Karpas-422 (cell line): Measurements from ENCODE around the gene ZNF362. TPM values are rescaled to one million over a fixed set of nuclear protein-coding genes. Genes with fewer than 3 reads are reported as not detected.

Experiments
- DNase-seq: peaks from one replicate; pipeline ENCODE4 v3.0.0-alpha.2; 2015
- H2AFZ ChIP-seq: fragments of 200-600 bp; sonication (generic); 2 replicates; pipeline ENCODE4 v1.6.1; 2014; ENCODE audit warnings: antibody characterized with exemption, low read length, mixed read lengths
- H3K27ac ChIP-seq: fragments of 200-600 bp; sonication (generic); 2 replicates; pipeline ENCODE4 v1.5.1; 2014; ENCODE audit warnings: mild to moderate bottlenecking, low read length, moderate library complexity
- H3K27me3 ChIP-seq: fragments of 200-600 bp; sonication (generic); 2 replicates; pipeline ENCODE4 v1.6.1; 2014; ENCODE audit warnings: low read length, mixed read lengths
- H3K36me3 ChIP-seq: fragments of 200-600 bp; sonication (generic); 2 replicates; pipeline ENCODE4 v1.6.1; 2014; ENCODE audit warnings: low read length, mixed read lengths; ENCODE audit not compliant: insufficient read depth
- H3K4me1 ChIP-seq: fragments of 200-600 bp; sonication (generic); 2 replicates; pipeline ENCODE4 v1.6.1; 2014; ENCODE audit warnings: mild to moderate bottlenecking, low read length, mixed read lengths
- H3K4me2 ChIP-seq: fragments of 200-600 bp; sonication (generic); 2 replicates; pipeline ENCODE4 v1.6.1; 2014; ENCODE audit warnings: low read length, low read depth, mild to moderate bottlenecking; ENCODE audit not compliant: poor library complexity, severe bottlenecking
- H3K4me3 ChIP-seq: fragments of 200-600 bp; sonication (generic); 2 replicates; pipeline ENCODE4 v1.5.1; 2014; ENCODE audit warnings: mild to moderate bottlenecking, antibody characterized with exemption, low read length, mixed read lengths
- H3K79me2 ChIP-seq: fragments of 200-600 bp; sonication (generic); 2 replicates; pipeline ENCODE4 v1.6.1; 2014; ENCODE audit warnings: mild to moderate bottlenecking, low read length, mixed read lengths
- H3K9ac ChIP-seq: fragments of 200-600 bp; sonication (generic); 2 replicates; pipeline ENCODE4 v1.6.0; 2014; ENCODE audit warnings: low read length
- H3K9me2 ChIP-seq: fragments of 200-600 bp; sonication (generic), shearing (Covaris generic); replicated peaks from 2 replicates; pipeline ENCODE4 v1.6.0; 2014; ENCODE audit warnings: mild to moderate bottlenecking, low read length, moderate library complexity; ENCODE audit not compliant: insufficient read depth
- H3K9me3 ChIP-seq: fragments of 300-700, 200-600 bp; sonication (generic); 2 replicates; pipeline ENCODE4 v1.6.1; 2014; ENCODE audit warnings: low read length, mixed read lengths
- H4K20me1 ChIP-seq: fragments of 200-600 bp; sonication (generic); 2 replicates; pipeline ENCODE4 v1.6.1; 2014; ENCODE audit warnings: mild to moderate bottlenecking, antibody characterized with exemption, low read length, low read depth; ENCODE audit not compliant: insufficient read depth
- total RNA-seq: library from RNA; depleted of rRNA; stranded (reverse); fragments of >200 nt; shearing (Covaris generic); gene quantifications from 2 replicates; pipeline ENCODE4 v1.2.3, GENCODE V29; 2014; ENCODE audit warnings: low replicate concordance

The ZNF362 gene
- total RNA-seq, 1 experiment from 2014 or later = 16.7 TPM

DNA sequence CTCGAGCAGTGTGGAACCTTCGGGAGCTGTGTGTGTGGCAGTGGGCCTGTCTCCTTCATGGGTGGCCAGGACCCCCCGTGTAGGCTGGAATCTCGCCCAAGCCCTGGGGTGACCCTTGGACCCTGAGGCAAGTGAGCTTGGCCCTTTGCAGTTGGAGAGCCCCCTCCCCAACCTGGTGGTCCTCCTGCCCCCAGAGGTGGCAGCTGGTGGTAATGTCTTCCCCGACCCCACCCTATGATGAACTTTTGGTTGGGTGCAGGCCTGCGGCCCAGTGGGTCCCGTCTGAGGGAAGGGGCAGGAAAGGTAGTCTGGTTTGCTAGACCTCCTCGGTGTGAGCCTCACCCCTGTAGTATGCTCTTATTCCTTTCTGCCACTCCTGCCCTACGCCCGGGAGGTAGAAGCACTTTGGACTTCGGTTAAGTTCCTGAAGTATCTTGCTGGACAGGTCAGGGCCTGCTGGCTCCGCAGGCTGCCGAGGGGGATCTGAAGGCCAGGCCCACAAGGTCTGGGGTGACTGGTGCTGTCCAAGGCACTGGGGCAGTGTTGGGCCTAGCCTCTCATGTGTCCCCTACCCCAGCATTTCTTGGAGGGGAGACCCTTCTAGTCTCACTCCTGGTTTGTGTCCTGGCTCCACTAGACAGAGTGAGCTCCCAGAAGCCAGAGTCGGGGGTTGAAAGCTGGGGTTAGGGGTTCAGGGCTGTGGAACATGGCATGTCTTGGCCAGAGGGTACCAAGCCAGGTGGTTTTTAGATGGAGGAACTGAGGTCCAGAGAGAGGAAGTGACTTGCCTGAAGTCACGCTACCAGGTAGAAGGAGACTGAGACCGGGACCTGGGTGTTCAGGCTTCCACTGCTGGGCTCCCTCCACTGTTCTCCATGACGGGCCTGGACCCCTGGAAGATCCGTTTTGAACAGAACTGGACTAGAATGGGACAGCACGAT is 1.8 kb downstream of the ZNF362 start:
- Histone ChIP-seq H3K4me1 (peaks cover 29% of the 10 kb centered on the region), H3K79me2 (peaks cover 25% of the 10 kb centered on the region), H2AFZ (no peak overlapping the region), H3K9ac (peak overlapping the region; percentile 77), H3K4me2 (peak overlapping the region; percentile 86), H4K20me1 (peaks cover 7% of the 10 kb centered on the region; the same call in 1 of the 2 replicates), H3K4me3 (peak overlapping the region; percentile 69), H3K27ac (peak overlapping the region; percentile 82), H3K36me3 (no peaks in the 10 kb centered on the region), H3K9me2 (no peaks in the 10 kb centered on the region), H3K27me3 (no peaks in the 10 kb centered on the region), H3K9me3 (no peaks in the 10 kb centered on the region)
- peak; percentile 53 for DNase-seq

DNA sequence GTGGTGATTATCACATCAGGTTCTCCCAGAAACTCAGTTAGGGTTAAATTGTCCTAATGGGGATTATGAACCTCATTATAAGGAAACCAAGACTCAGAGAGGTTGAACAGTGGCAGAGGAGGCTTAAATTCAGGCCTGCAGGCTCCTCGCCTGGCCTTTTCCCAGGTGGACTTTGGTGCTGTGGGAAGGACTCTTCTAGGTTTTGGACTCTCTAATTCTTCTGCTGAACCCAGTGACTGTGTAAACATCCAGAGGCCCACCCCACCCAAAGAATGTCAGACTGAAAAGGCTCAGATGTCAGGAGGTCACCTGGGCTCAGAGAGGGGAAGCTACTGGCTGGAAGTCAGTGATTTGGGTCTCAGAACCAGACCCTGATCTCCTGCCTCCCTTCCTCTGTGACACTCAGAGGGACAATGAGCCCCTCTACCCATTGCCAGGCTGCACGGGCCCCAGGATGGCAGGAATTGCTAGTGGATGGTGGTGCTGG is 2.5 kb downstream of the ZNF362 start:
- peaks cover 26% of the 10 kb centered on the region for H3K79me2 ChIP-seq
- no peaks in the 10 kb centered on the region for H3K9me2 ChIP-seq
- H3K4me3 ChIP-seq = no peak overlapping the region
- DNase-seq = no peak
- no peak overlapping the region for H3K27ac ChIP-seq
- peaks cover 29% of the 10 kb centered on the region for H3K4me1 ChIP-seq
- H3K27me3 ChIP-seq = no peaks in the 10 kb centered on the region
- H4K20me1 ChIP-seq = peaks cover 7% of the 10 kb centered on the region; the same call in 1 of the 2 replicates
- no peak overlapping the region for H3K9ac ChIP-seq
- H3K9me3 ChIP-seq = no peaks in the 10 kb centered on the region
- no peaks in the 10 kb centered on the region for H3K36me3 ChIP-seq
- H3K4me2 ChIP-seq = peak overlapping the region; percentile 86
- no peak overlapping the region for H2AFZ ChIP-seq

DNA sequence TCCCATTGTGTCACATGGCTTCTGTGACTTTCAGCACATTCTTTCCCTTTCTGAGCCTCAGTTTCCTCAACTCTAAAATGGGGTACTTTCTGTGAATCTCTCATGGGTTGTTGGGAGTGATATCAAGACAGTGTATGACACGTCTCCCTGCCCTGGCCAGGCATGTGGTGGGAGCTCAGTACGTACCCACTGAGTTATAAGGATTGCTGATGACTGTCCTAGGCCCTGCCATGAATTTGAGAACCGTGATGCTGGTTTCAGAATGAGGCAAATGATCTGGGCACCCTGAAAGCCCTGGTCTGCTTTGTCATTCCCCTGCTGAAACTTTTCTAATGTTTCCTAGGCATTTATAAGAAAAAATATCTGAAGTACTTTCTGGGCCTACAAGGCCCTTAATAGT is 3.6 kb downstream of the ZNF362 start:
- no peak overlapping the region for H3K4me3 ChIP-seq
- H2AFZ ChIP-seq = no peak overlapping the region
- no peak overlapping the region for H3K27ac ChIP-seq
- DNase-seq = no peak
- no peak overlapping the region for H3K4me2 ChIP-seq
- no peaks in the 10 kb centered on the region for H3K36me3 ChIP-seq
- peaks cover 29% of the 10 kb centered on the region for H3K4me1 ChIP-seq
- H3K79me2 ChIP-seq = peaks cover 26% of the 10 kb centered on the region
- H3K9ac ChIP-seq = no peak overlapping the region
- peaks cover 7% of the 10 kb centered on the region; the same call in 1 of the 2 replicates for H4K20me1 ChIP-seq
- no peaks in the 10 kb centered on the region for H3K9me2 ChIP-seq
- no peaks in the 10 kb centered on the region for H3K27me3 ChIP-seq
- no peaks in the 10 kb centered on the region for H3K9me3 ChIP-seq

DNA sequence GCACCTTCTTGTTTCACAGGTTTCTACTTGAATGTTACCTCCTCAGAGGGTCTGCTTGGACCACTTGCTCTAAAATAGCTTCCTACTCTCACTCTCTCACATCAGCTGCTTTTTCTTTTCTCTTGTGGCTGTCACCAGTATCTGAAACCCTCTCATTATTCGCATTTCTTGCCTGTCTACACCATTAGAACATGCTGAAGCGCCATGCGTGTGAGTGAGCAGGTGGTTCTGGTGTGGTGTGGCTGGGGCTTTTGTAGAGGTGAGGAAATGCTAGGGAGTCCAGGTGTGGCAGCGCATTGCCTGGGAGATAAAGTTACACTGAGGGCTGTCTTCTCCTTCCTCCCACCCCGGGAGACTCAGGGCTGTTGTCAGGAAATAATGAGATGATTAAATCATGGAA is 4.1 kb downstream of the ZNF362 start:
- H3K27me3 ChIP-seq = no peaks in the 10 kb centered on the region
- H3K4me3 ChIP-seq = no peak overlapping the region
- DNase-seq = no peak
- peaks cover 26% of the 10 kb centered on the region for H3K79me2 ChIP-seq
- peaks cover 7% of the 10 kb centered on the region; the same call in 1 of the 2 replicates for H4K20me1 ChIP-seq
- no peak overlapping the region for H3K9ac ChIP-seq
- no peaks in the 10 kb centered on the region for H3K9me2 ChIP-seq
- no peak overlapping the region for H2AFZ ChIP-seq
- no peaks in the 10 kb centered on the region for H3K36me3 ChIP-seq
- H3K27ac ChIP-seq = no peak overlapping the region
- H3K9me3 ChIP-seq = no peaks in the 10 kb centered on the region
- H3K4me1 ChIP-seq = peaks cover 28% of the 10 kb centered on the region
- H3K4me2 ChIP-seq = no peak overlapping the region

DNA sequence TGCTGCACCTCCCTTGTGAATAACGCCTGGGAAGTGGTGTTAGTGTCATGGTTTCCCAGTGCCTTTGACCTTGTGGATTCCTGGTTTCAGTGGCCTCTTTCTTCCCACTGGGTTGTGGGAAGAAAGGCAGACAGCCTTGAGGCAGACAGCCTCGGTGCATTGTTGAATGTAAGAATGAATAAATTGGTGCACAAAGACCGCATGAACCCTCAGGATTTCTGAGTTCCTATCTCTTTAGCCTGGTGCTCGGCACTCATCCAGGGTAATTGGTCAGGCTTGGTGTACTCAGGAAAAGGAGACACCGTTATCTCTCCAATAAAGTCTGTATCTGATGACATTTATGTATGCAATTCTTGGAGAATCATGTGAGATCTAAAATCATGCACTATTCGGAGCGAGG is 5.1 kb downstream of the ZNF362 start:
- Histone ChIP-seq H3K27me3 (no peaks in the 10 kb centered on the region), H3K36me3 (no peaks in the 10 kb centered on the region), H3K4me2 (no peak overlapping the region), H4K20me1 (peaks cover 7% of the 10 kb centered on the region; the same call in 1 of the 2 replicates), H3K9ac (no peak overlapping the region), H3K9me3 (no peaks in the 10 kb centered on the region), H2AFZ (no peak overlapping the region), H3K27ac (no peak overlapping the region), H3K9me2 (no peaks in the 10 kb centered on the region), H3K79me2 (peaks cover 26% of the 10 kb centered on the region), H3K4me1 (peaks cover 27% of the 10 kb centered on the region), H3K4me3 (no peak overlapping the region)
- DNase-seq = no peak

DNA sequence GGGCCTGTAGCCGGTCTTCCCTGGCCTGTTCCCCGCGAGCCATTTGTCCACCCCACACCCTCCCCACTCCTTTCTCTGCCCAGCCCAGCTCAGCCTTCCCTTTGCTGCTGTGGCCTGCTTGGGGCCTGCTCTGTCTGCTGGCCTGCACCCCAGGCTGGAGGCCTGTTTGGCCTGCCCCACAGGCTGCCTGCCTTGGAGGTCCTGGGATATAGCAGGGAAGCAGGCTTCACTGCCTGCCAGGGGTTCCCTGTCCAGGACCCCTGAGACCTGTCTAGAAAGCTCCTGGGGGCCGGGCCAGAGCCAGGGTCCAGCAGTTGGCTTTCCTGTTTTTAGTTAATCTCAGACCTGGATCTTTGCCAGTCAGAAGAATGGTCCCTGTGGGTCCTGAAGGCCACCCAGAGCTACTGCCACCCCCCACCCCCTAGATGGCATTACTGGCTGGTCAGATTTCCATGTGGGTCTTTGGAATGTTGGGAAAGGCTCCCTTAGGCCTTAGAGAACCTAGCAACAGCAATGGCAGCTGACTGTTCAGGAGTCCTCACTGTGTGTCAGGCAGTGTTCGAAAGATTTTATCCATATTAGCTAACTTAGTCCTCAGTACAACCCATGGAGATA is 7.7 kb downstream of the ZNF362 start:
- Histone ChIP-seq H3K27me3 (no peaks in the 10 kb centered on the region), H3K27ac (no peak overlapping the region), H3K36me3 (no peaks in the 10 kb centered on the region), H4K20me1 (peaks cover 7% of the 10 kb centered on the region; the same call in 1 of the 2 replicates), H3K79me2 (peaks cover 5% of the 10 kb centered on the region; the same call in 1 of the 2 replicates), H3K9me3 (no peaks in the 10 kb centered on the region), H2AFZ (no peak overlapping the region), H3K4me1 (peaks cover 21% of the 10 kb centered on the region), H3K4me2 (no peak overlapping the region), H3K4me3 (no peak overlapping the region), H3K9ac (no peak overlapping the region), H3K9me2 (no peaks in the 10 kb centered on the region)
- DNase-seq = no peak

DNA sequence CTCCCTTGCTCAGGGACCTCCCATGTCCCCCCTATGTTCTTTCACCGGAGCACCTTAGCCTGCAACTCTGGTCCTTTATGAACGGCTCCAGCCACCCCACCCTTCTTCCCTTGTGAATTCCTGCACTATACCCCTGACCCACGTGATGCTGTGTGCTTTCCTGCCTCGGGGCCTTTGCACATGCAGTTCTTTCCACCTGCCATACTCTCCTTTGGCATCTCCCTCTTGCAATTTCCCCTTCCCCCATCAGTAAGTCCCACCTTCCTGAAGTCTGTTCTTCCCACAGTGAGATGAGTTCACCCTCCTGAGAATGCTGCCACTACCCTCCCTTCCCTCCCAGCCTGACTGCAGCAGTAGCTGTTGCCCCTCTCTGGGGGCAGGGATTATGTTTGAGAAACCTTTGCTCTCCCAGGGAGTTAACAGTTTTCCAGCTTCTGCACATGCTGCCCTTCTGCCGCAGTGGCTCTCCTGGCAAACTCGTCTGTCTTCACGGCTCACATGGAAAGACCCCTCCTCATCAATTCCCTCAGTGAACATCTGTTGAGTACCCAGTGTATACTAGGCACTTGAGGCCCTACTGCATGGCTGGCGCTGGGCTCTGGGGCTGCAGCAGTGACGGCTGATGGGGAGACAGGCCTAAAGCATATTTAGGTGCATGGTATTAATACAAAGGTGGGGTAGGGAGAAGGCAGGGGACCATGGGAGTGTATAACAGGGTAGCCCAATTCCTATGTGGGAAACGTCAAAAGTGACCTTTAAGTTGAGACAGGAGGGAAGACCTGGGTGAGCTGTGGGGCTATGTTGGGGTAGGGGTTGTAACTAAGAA is 9.7 kb downstream of the ZNF362 start:
- Histone ChIP-seq H3K4me1 (peaks cover 16% of the 10 kb centered on the region), H3K4me3 (no peak overlapping the region), H2AFZ (no peak overlapping the region), H3K27me3 (no peaks in the 10 kb centered on the region), H3K27ac (no peak overlapping the region), H3K4me2 (no peak overlapping the region), H4K20me1 (peaks cover 7% of the 10 kb centered on the region; the same call in 1 of the 2 replicates), H3K9ac (no peak overlapping the region), H3K36me3 (no peaks in the 10 kb centered on the region), H3K9me3 (no peaks in the 10 kb centered on the region), H3K9me2 (no peaks in the 10 kb centered on the region), H3K79me2 (peaks cover 3% of the 10 kb centered on the region; the same call in 1 of the 2 replicates)
- DNase-seq = no peak
